Endothelial cell (in vitro differentiated cells): ENCODE data around the gene KCNQ4. TPM values are rescaled to one million over a fixed set of nuclear protein-coding genes. Genes with fewer than 3 reads are reported as not detected.

Experiments
- DNase-seq: peaks from one replicate; pipeline ENCODE4 v3.0.0; 2021; ENCODE audit warnings: low spot score
- H3K27ac Mint-ChIP-seq: one replicate; pipeline ENCODE4 v1.8.0; 2021; ENCODE audit warnings: mixed read lengths, inconsistent platforms; ENCODE audit not compliant: unreplicated experiment
- H3K27me3 Mint-ChIP-seq: one replicate; pipeline ENCODE4 v1.8.0; 2021; ENCODE audit warnings: mild to moderate bottlenecking, moderate library complexity, mixed read lengths, inconsistent platforms; ENCODE audit not compliant: unreplicated experiment
- H3K36me3 Mint-ChIP-seq: one replicate; pipeline ENCODE4 v1.8.0; 2021; ENCODE audit warnings: mild to moderate bottlenecking, low read depth, mixed read lengths, inconsistent platforms; ENCODE audit not compliant: unreplicated experiment
- H3K4me1 Mint-ChIP-seq: one replicate; pipeline ENCODE4 v1.8.0; 2021; ENCODE audit warnings: mild to moderate bottlenecking, mixed read lengths, inconsistent platforms; ENCODE audit not compliant: unreplicated experiment
- H3K4me3 Mint-ChIP-seq: one replicate; pipeline ENCODE4 v1.8.0; 2021; ENCODE audit warnings: mild to moderate bottlenecking, mixed read lengths, inconsistent platforms; ENCODE audit not compliant: unreplicated experiment
- H3K9me3 Mint-ChIP-seq: one replicate; pipeline ENCODE4 v1.8.0; 2021; ENCODE audit warnings: mixed read lengths, inconsistent platforms; ENCODE audit not compliant: unreplicated experiment
- CTCF ChIP-seq: fragments of 200-600 bp; sonication (generic); IDR thresholded peaks from one replicate; pipeline ENCODE4 v1.5.0; 2021; ENCODE audit warnings: antibody characterized with exemption; ENCODE audit not compliant: unreplicated experiment
- total RNA-seq: library from RNA; stranded (reverse); fragmentation: NEBNext Ultra II Directional; extraction: Animal tissue kit (Norgen Biotek cat#: 25700); gene quantifications from one replicate; pipeline ENCODE4 v1.2.1, GENCODE V29; 2021; ENCODE audit not compliant: unreplicated experiment

Gene KCNQ4
- total RNA-seq, 1 donor from 2014 or later = 1.5 TPM

- TF ChIP-seq CTCF = no peak
- DNase-seq = no peak
- H3K27me3 Mint-ChIP-seq = peaks cover 2% of the 10 kb centered on the region
- H3K4me3 Mint-ChIP-seq = no peak overlapping the region
- H3K36me3 Mint-ChIP-seq = peaks cover 4% of the 10 kb centered on the region
- no peaks in the 10 kb centered on the region for H3K9me3 Mint-ChIP-seq
- H3K4me1 Mint-ChIP-seq = peaks cover 29% of the 10 kb centered on the region
- H3K27ac Mint-ChIP-seq = no peak overlapping the region
These were observed 54.7 kb downstream of the KCNQ4 start for GRCh38 chr1:40838045-40838979.

GRCh38 chr1:40838980-40839942 lies 55.7 kb downstream of the KCNQ4 start:
- no peak for DNase-seq
- Mint-ChIP-seq H3K4me3 (no peak overlapping the region), H3K27me3 (no peaks in the 10 kb centered on the region), H3K4me1 (peaks cover 29% of the 10 kb centered on the region), H3K9me3 (no peaks in the 10 kb centered on the region), H3K36me3 (peaks cover 4% of the 10 kb centered on the region), H3K27ac (peak overlapping the region; percentile 58)
- TF ChIP-seq CTCF = no peak

- Mint-ChIP-seq H3K27ac (no peak overlapping the region), H3K4me3 (no peak overlapping the region), H3K36me3 (peaks cover 4% of the 10 kb centered on the region), H3K4me1 (peaks cover 25% of the 10 kb centered on the region), H3K9me3 (no peaks in the 10 kb centered on the region), H3K27me3 (no peaks in the 10 kb centered on the region)
- no peak for TF ChIP-seq CTCF
- DNase-seq = no peak
These were observed 56.4 kb downstream of the KCNQ4 start for GRCh38 chr1:40839943-40840335.

- Mint-ChIP-seq H3K36me3 (peaks cover 4% of the 10 kb centered on the region), H3K9me3 (no peaks in the 10 kb centered on the region), H3K27ac (peak overlapping the region; percentile 89), H3K4me1 (peaks cover 25% of the 10 kb centered on the region), H3K27me3 (no peaks in the 10 kb centered on the region), H3K4me3 (no peak overlapping the region)
- no peak for DNase-seq
- no peak for TF ChIP-seq CTCF
These were observed 57.1 kb downstream of the KCNQ4 start for GRCh38 chr1:40840526-40841323.
